ENCODE data around the gene SLC11A2. TPM values are rescaled to one million over a fixed set of nuclear protein-coding genes. Genes with fewer than 3 reads are reported as not detected.
A peak's percentile ranks its signal among the peaks of the same experiment; 100 is the strongest.

SLC11A2 gene
- polyA plus RNA-seq, 2 donors = 18.0 to 19.5 TPM

DNA sequence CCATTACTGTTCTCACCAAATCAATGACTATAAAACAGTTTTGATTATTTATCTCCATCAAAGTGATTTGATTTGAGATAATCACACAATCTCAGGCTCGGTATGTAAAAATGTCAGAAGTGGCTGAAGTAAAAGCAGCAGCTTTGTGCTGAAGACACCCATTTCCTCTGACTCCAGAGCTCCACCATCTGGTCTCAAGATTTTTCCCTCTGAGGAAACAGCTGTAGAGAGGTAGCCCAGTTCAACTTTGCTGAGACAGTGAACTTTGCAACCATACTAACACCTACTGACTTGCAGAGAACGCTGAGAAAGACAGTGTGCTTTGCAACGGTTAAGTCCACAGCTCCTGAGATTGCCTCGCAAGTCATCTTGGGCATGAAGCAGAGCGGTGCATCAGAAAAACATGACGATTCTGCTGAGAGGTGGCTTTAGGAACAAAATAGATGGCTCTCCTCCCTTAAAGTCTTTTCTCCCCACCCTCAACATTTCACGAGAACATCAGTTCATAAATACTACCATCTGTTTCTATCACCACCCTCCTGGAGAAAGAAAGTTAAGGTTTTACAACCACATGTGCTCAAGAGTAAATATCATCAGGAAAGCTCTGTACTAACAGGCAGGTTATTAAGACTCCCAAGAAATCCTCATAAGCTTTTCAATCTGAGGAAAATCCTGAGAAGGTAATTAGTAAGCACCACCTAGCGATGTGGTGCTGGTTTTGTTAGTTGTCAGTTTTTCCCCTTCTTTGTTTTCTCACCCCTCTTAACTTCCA lies 39.0 kb downstream of the SLC11A2 start:
- H3K27me3 ChIP-seq (ENCODE audit: control insufficient read depth in 1 of 2, insufficient read depth in 2 of 2, low read length in 2 of 2) = no peaks in the 10 kb centered on the region
- no peaks in the 10 kb centered on the region for H3K9me3 ChIP-seq (ENCODE audit: control insufficient read depth in 2 of 2, insufficient read depth in 1 of 2, low read depth in 1 of 2, low read length in 1 of 2)
- H3K4me3 ChIP-seq (ENCODE audit: low read depth in 1 of 2, low read length in 2 of 2) = no peak overlapping the region
- no peaks in the 10 kb centered on the region for H3K4me1 ChIP-seq (ENCODE audit: control insufficient read depth in 2 of 2, insufficient read depth in 2 of 2, low read length in 1 of 2)
- H3K36me3 ChIP-seq (ENCODE audit: control insufficient read depth in 2 of 2, insufficient read depth in 2 of 2, low read length in 1 of 2) = peaks cover 14 to 15% of the 10 kb centered on the region in 2 donors
- 42 to 51% methylated on average over 8 of the region's 8 CpGs for WGBS, 2 donors
- peak overlapping the region in 1 of 2 donors; percentile 29 for H3K27ac ChIP-seq (ENCODE audit: low read depth in 2 of 2, low read length in 1 of 2)

DNA sequence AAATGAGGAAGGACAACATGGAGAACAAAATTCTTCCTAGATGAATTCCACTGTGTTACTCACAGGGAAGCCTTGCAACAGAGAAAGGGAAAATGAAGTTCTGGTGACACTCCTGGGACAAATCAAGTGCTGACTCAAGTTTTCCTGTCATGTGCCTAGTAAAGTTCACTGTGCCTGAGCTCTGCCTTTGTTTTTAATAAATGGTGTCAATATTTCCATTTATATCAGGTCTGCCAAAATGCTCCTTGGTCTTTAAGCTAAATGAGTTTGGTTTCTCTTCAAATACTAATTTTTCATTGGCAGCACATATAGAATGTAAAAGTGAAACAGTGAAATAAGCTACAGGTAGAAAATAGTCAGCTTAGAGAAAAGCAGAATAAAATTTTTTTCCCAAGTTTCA lies 40.9 kb downstream of the SLC11A2 start:
- H3K27me3 ChIP-seq (ENCODE audit: control insufficient read depth in 1 of 2, insufficient read depth in 2 of 2, low read length in 2 of 2) = no peaks in the 10 kb centered on the region
- H3K36me3 ChIP-seq (ENCODE audit: control insufficient read depth in 2 of 2, insufficient read depth in 2 of 2, low read length in 1 of 2) = peaks cover 6 to 7% of the 10 kb centered on the region in 2 donors
- no peaks in the 10 kb centered on the region for H3K4me1 ChIP-seq (ENCODE audit: control insufficient read depth in 2 of 2, insufficient read depth in 2 of 2, low read length in 1 of 2)
- H3K27ac ChIP-seq (ENCODE audit: low read depth in 2 of 2, low read length in 1 of 2) = no peak overlapping the region
- H3K9me3 ChIP-seq (ENCODE audit: control insufficient read depth in 2 of 2, insufficient read depth in 1 of 2, low read depth in 1 of 2, low read length in 1 of 2) = no peaks in the 10 kb centered on the region
- no peak overlapping the region for H3K4me3 ChIP-seq (ENCODE audit: low read depth in 1 of 2, low read length in 2 of 2)

DNA sequence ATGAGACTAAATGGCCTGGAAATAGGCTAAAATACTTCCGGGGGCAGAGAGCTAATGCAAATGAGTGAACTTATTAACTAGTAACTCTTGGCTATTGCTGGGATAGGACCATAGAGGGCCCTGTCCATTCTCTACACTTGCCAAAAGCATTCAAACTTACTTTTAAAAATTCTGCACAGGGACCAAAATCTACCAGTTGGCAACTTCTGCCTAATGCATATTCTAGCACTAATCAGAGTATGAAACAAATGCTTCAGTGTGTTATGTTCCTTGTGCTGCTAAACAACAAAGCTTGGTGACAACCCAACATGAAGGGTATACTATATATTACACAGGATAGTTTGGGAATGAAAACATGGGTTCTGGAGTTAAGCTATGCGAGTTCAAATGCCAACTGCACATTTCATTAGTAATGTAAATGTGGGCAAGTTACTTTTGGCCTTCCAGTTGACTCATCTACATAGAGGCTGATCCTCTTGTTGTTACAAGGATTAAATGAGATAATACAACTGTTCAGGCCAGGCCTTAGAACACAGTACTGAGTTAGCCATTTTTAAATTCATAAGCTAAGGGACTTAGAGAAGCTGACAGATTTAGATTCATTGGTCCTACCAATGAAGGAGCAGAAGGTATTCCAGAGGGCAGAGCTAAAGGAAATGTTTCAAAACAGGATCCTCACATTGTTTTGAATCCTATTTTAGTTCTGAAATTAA lies 41.4 kb downstream of the SLC11A2 start:
- Histone ChIP-seq H3K4me1 (ENCODE audit: control insufficient read depth in 2 of 2, insufficient read depth in 2 of 2, low read length in 1 of 2) (no peaks in the 10 kb centered on the region), H3K4me3 (ENCODE audit: low read depth in 1 of 2, low read length in 2 of 2) (no peak overlapping the region), H3K27ac (ENCODE audit: low read depth in 2 of 2, low read length in 1 of 2) (peak overlapping the region; percentile 1 to 45), H3K27me3 (ENCODE audit: control insufficient read depth in 1 of 2, insufficient read depth in 2 of 2, low read length in 2 of 2) (no peaks in the 10 kb centered on the region), H3K36me3 (ENCODE audit: control insufficient read depth in 2 of 2, insufficient read depth in 2 of 2, low read length in 1 of 2) (peaks cover 4 to 7% of the 10 kb centered on the region in 2 donors), H3K9me3 (ENCODE audit: control insufficient read depth in 2 of 2, insufficient read depth in 1 of 2, low read depth in 1 of 2, low read length in 1 of 2) (no peaks in the 10 kb centered on the region)
- WGBS, 2 donors = 23 to 42% methylated on average over 2 of the region's 2 CpGs

DNA sequence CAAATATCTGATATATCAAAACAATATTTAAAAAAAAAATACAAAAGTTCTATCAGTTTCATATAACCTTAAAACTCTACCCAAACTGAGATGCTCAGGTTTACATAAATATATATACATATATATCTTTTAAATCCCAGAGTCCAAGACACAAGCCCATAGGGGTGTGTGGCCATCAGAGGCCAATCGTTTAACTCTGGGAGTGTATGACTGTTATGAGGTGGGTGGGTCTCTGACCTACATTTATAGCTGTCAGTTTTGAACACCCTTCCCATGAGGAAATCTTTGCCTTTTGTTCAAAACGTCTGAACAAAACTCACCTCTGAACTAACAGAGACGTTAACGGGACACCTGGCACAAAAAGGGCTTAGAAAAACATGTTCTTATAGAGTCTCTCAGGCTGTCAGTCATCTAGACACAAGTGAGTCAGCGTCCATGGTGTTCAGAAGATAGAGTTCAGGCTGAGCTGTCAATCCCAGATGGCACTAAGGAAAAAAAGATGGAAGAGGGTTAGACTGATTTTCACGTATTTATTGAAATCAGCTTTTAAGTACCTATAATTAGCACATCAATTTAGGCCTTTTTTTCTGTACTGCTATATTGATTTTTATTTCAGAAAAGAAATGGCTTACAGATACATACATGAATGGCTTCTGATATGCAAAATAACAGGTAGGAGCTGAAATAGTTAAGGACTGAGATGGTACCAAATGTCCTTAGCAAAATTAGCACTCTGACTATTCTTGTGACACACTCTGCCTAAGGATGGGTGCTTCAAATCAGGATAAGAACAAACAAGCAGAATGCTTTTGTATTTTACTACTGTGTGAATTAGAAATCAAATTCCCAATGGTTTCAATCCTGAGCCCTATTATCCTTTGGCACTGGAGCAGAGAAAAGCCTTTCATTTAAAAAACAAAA lies 44.6 kb downstream of the SLC11A2 start:
- Histone ChIP-seq H3K4me1 (ENCODE audit: control insufficient read depth in 2 of 2, insufficient read depth in 2 of 2, low read length in 1 of 2) (no peaks in the 10 kb centered on the region), H3K27me3 (ENCODE audit: control insufficient read depth in 1 of 2, insufficient read depth in 2 of 2, low read length in 2 of 2) (no peaks in the 10 kb centered on the region), H3K36me3 (ENCODE audit: control insufficient read depth in 2 of 2, insufficient read depth in 2 of 2, low read length in 1 of 2) (no peaks in the 10 kb centered on the region), H3K9me3 (ENCODE audit: control insufficient read depth in 2 of 2, insufficient read depth in 1 of 2, low read depth in 1 of 2, low read length in 1 of 2) (no peaks in the 10 kb centered on the region), H3K4me3 (ENCODE audit: low read depth in 1 of 2, low read length in 2 of 2) (no peak overlapping the region), H3K27ac (ENCODE audit: low read depth in 2 of 2, low read length in 1 of 2) (no peak overlapping the region)
- 46 to 50% methylated on average over 6 of the region's 6 CpGs for WGBS, 2 donors

DNA sequence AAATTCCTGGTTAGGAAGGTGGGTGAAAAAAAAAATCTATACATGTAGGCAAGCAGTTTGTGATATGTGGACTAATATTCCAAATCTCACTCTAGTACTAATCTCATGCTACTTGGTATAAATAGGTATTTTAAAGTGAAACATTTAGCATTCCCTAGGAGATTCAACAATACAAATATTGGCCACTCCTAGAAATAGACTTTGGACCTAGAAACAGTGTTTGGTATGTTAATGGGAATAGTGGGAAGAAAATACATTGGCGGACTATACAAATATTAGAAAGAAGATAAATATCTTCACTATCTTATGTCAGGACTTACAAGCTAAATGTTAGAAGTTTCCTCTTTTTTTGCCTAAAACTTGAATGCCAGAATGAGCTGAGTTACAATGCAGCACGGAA lies 45.6 kb downstream of the SLC11A2 start:
- no peaks in the 10 kb centered on the region for H3K4me1 ChIP-seq (ENCODE audit: control insufficient read depth in 2 of 2, insufficient read depth in 2 of 2, low read length in 1 of 2)
- H3K9me3 ChIP-seq (ENCODE audit: control insufficient read depth in 2 of 2, insufficient read depth in 1 of 2, low read depth in 1 of 2, low read length in 1 of 2) = no peaks in the 10 kb centered on the region
- no peak overlapping the region for H3K4me3 ChIP-seq (ENCODE audit: low read depth in 1 of 2, low read length in 2 of 2)
- WGBS, 2 donors = 75 to 97% methylated on average over 2 of the region's 2 CpGs
- no peak overlapping the region for H3K27ac ChIP-seq (ENCODE audit: low read depth in 2 of 2, low read length in 1 of 2)
- H3K36me3 ChIP-seq (ENCODE audit: control insufficient read depth in 2 of 2, insufficient read depth in 2 of 2, low read length in 1 of 2) = no peaks in the 10 kb centered on the region
- H3K27me3 ChIP-seq (ENCODE audit: control insufficient read depth in 1 of 2, insufficient read depth in 2 of 2, low read length in 2 of 2) = no peaks in the 10 kb centered on the region

DNA sequence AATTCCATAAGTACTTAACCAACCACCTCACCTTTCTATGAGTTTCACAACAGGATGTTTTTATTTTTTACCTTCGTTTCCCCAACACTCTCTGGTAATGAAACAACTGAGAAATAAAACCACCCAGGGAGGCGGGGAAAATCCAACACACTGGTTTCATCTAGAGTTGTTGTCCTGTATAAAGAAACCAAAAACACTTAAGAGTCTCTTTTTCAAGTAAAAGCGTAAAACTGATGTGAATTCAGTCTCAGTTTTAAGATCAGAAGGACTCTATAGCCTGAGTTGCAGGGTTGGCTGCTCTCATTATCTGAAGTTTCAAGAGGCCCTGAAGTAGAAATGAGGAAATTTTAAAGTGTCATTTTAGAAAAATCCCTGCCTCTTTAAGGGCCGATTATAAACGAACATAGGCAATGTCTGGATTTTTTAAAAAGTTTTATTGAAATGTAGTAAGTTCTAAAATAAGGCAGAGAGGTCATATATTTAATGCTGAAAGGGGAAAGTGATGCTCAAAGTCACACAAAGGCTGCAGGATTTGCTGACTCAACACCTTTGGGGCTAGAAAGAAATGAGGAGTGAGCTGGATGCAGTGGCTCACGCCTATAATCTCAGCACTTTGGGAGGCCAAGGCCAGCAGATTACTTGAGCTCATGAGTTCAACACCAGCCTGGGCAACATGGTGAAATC lies 46.7 kb downstream of the SLC11A2 start:
- no peaks in the 10 kb centered on the region for H3K9me3 ChIP-seq (ENCODE audit: control insufficient read depth in 2 of 2, insufficient read depth in 1 of 2, low read depth in 1 of 2, low read length in 1 of 2)
- H3K36me3 ChIP-seq (ENCODE audit: control insufficient read depth in 2 of 2, insufficient read depth in 2 of 2, low read length in 1 of 2) = no peaks in the 10 kb centered on the region
- 74 to 83% methylated on average over 6 of the region's 6 CpGs for WGBS, 2 donors
- no peaks in the 10 kb centered on the region for H3K27me3 ChIP-seq (ENCODE audit: control insufficient read depth in 1 of 2, insufficient read depth in 2 of 2, low read length in 2 of 2)
- no peak overlapping the region for H3K4me3 ChIP-seq (ENCODE audit: low read depth in 1 of 2, low read length in 2 of 2)
- H3K27ac ChIP-seq (ENCODE audit: low read depth in 2 of 2, low read length in 1 of 2) = no peak overlapping the region
- H3K4me1 ChIP-seq (ENCODE audit: control insufficient read depth in 2 of 2, insufficient read depth in 2 of 2, low read length in 1 of 2) = no peaks in the 10 kb centered on the region

DNA sequence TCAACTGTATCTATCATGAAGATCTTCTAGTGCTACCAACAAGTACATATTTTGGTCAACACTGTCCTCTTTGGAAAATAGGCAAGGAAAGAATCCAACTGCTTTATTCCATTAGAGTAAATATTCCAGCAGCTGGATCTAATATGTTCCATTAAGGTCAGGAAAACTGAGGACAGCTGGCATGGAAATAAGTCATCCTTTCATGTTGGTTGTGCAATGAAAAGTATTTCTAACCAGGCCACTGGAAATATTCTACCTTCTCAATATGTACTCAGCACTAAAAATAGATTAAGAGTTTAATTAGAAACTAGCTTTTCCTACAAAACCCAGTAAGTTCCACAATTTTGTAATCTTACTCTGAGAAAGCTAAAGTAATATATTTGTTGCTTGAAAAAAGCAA lies 54.2 kb downstream of the SLC11A2 start:
- Histone ChIP-seq H3K9me3 (ENCODE audit: control insufficient read depth in 2 of 2, insufficient read depth in 1 of 2, low read depth in 1 of 2, low read length in 1 of 2) (no peaks in the 10 kb centered on the region), H3K36me3 (ENCODE audit: control insufficient read depth in 2 of 2, insufficient read depth in 2 of 2, low read length in 1 of 2) (no peaks in the 10 kb centered on the region), H3K27me3 (ENCODE audit: control insufficient read depth in 1 of 2, insufficient read depth in 2 of 2, low read length in 2 of 2) (no peaks in the 10 kb centered on the region), H3K4me3 (ENCODE audit: low read depth in 1 of 2, low read length in 2 of 2) (no peak overlapping the region), H3K4me1 (ENCODE audit: control insufficient read depth in 2 of 2, insufficient read depth in 2 of 2, low read length in 1 of 2) (no peaks in the 10 kb centered on the region), H3K27ac (ENCODE audit: low read depth in 2 of 2, low read length in 1 of 2) (no peak overlapping the region)

DNA sequence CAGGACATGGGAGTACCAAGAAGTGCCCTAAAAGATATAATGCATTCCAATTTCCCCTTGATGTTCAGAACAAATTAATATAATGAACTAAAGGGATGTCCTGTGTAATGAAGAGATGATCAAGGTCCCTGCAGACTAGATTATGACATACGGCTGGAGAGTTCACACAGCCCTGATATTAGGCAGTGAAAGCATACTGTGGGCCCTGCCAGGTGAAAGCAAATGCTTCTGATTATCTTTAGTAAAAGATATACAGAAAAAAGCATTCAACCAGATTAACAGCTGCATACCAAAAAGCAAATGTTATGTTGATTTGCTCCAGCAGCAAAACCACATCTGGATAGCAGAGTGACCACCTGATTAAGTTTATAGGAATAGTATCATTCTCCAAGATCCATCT lies 61.8 kb downstream of the SLC11A2 start:
- Histone ChIP-seq H3K36me3 (ENCODE audit: control insufficient read depth in 2 of 2, insufficient read depth in 2 of 2, low read length in 1 of 2) (peaks cover 0 to 2% of the 10 kb centered on the region in 2 donors), H3K4me1 (ENCODE audit: control insufficient read depth in 2 of 2, insufficient read depth in 2 of 2, low read length in 1 of 2) (no peaks in the 10 kb centered on the region), H3K27me3 (ENCODE audit: control insufficient read depth in 1 of 2, insufficient read depth in 2 of 2, low read length in 2 of 2) (no peaks in the 10 kb centered on the region), H3K27ac (ENCODE audit: low read depth in 2 of 2, low read length in 1 of 2) (no peak overlapping the region), H3K9me3 (ENCODE audit: control insufficient read depth in 2 of 2, insufficient read depth in 1 of 2, low read depth in 1 of 2, low read length in 1 of 2) (no peaks in the 10 kb centered on the region), H3K4me3 (ENCODE audit: low read depth in 1 of 2, low read length in 2 of 2) (no peak overlapping the region)
- 50 to 88% methylated on average over 1 of the region's 1 CpG for WGBS, 2 donors

DNA sequence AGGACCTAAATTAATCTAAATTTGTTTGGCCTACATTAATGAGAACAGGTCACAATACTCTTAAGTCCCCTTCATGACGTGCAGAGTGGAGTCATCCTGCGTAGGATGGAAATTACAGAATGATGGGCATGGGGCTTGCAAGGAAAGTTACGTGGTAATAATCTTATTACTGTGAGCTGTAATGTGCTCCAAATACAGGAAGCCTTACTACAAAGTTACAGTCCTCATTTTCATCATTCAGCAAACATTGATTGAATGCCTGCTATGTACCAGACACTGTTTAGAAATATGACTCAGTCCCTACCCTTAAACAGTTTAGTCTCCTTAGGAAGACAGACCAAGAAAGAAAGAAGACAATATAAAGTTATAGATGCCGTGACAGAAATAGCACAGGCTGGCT lies 64.5 kb downstream of the SLC11A2 start:
- H3K4me3 ChIP-seq (ENCODE audit: low read depth in 1 of 2, low read length in 2 of 2) = no peak overlapping the region
- peaks cover 0 to 2% of the 10 kb centered on the region in 2 donors for H3K36me3 ChIP-seq (ENCODE audit: control insufficient read depth in 2 of 2, insufficient read depth in 2 of 2, low read length in 1 of 2)
- H3K9me3 ChIP-seq (ENCODE audit: control insufficient read depth in 2 of 2, insufficient read depth in 1 of 2, low read depth in 1 of 2, low read length in 1 of 2) = no peaks in the 10 kb centered on the region
- 92 to 93% methylated on average over 4 of the region's 4 CpGs for WGBS, 2 donors
- H3K27ac ChIP-seq (ENCODE audit: low read depth in 2 of 2, low read length in 1 of 2) = no peak overlapping the region
- H3K27me3 ChIP-seq (ENCODE audit: control insufficient read depth in 1 of 2, insufficient read depth in 2 of 2, low read length in 2 of 2) = no peaks in the 10 kb centered on the region
- H3K4me1 ChIP-seq (ENCODE audit: control insufficient read depth in 2 of 2, insufficient read depth in 2 of 2, low read length in 1 of 2) = no peaks in the 10 kb centered on the region
